Measurements from ENCODE around the gene SIK3. TPM values are rescaled to one million over a fixed set of nuclear protein-coding genes. Genes with fewer than 3 reads are reported as not detected.

SIK3 gene
- total RNA-seq, 1 donor from 2014 or later: 61.0 TPM

- Mint-ChIP-seq H3K4me1 (ENCODE audit: low read depth) (no peaks in the 10 kb centered on the region), H3K4me3 (ENCODE audit: low read depth) (no peak overlapping the region), H3K27me3 (no peaks in the 10 kb centered on the region), H3K27ac (no peak overlapping the region), H3K36me3 (ENCODE audit: insufficient read depth) (peaks cover 34% of the 10 kb centered on the region), H3K9me3 (ENCODE audit: low read depth) (no peaks in the 10 kb centered on the region)
- no peak for TF ChIP-seq CTCF (IDR thresholded peaks at IDR 0.05; ENCODE audit: unreplicated experiment)
- DNase-seq (ENCODE audit: low spot score, unreplicated experiment): no peak
These were observed 236.7 kb downstream of the SIK3 start for GRCh38 chr11:116861539-116861938.

- DNase-seq (ENCODE audit: low spot score, unreplicated experiment): no peak
- Mint-ChIP-seq H3K9me3 (ENCODE audit: low read depth) (no peaks in the 10 kb centered on the region), H3K4me1 (ENCODE audit: low read depth) (no peaks in the 10 kb centered on the region), H3K27ac (no peak overlapping the region), H3K27me3 (no peaks in the 10 kb centered on the region), H3K4me3 (ENCODE audit: low read depth) (no peak overlapping the region), H3K36me3 (ENCODE audit: insufficient read depth) (peaks cover 32% of the 10 kb centered on the region)
- no peak for TF ChIP-seq CTCF (IDR thresholded peaks at IDR 0.05; ENCODE audit: unreplicated experiment)
These were observed 237.9 kb downstream of the SIK3 start for GRCh38 chr11:116860303-116860702.

DNA sequence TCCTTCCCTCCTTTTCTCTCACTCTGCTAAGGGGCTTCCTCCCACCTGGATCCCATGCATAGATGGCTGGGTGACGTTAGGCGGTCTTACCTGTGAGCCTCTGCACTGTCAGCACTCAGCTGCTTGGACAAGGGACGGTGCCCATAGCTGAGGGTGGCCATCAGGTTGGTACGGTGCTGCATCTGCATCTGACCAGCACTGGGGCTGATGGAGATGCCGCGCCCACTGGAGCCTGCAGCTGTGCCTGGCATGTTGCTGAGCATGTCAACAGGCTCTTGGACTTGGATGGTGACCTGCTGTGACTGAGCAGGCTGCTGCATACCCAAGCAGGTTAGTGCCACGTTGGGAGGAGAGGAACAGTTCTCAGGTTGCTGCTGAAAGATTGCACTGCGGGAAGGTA, 239.1 kb downstream of the SIK3 start:
- Mint-ChIP-seq H3K36me3 (ENCODE audit: insufficient read depth) (peaks cover 33% of the 10 kb centered on the region), H3K4me1 (ENCODE audit: low read depth) (no peaks in the 10 kb centered on the region), H3K4me3 (ENCODE audit: low read depth) (no peak overlapping the region), H3K9me3 (ENCODE audit: low read depth) (no peaks in the 10 kb centered on the region), H3K27ac (no peak overlapping the region), H3K27me3 (no peaks in the 10 kb centered on the region)
- no peak for TF ChIP-seq CTCF (IDR thresholded peaks at IDR 0.05; ENCODE audit: unreplicated experiment)
- no peak for DNase-seq (ENCODE audit: low spot score, unreplicated experiment)

GRCh38 chr11:116857936-116858335, 240.3 kb downstream of the SIK3 start:
- H3K4me1 Mint-ChIP-seq (ENCODE audit: low read depth): no peaks in the 10 kb centered on the region
- H3K27ac Mint-ChIP-seq: no peak overlapping the region
- H3K36me3 Mint-ChIP-seq (ENCODE audit: insufficient read depth): peaks cover 33% of the 10 kb centered on the region
- TF ChIP-seq CTCF (IDR thresholded peaks at IDR 0.05; ENCODE audit: unreplicated experiment): no peak
- no peaks in the 10 kb centered on the region for H3K27me3 Mint-ChIP-seq
- no peaks in the 10 kb centered on the region for H3K9me3 Mint-ChIP-seq (ENCODE audit: low read depth)
- no peak overlapping the region for H3K4me3 Mint-ChIP-seq (ENCODE audit: low read depth)
- no peak for DNase-seq (ENCODE audit: low spot score, unreplicated experiment)

DNA sequence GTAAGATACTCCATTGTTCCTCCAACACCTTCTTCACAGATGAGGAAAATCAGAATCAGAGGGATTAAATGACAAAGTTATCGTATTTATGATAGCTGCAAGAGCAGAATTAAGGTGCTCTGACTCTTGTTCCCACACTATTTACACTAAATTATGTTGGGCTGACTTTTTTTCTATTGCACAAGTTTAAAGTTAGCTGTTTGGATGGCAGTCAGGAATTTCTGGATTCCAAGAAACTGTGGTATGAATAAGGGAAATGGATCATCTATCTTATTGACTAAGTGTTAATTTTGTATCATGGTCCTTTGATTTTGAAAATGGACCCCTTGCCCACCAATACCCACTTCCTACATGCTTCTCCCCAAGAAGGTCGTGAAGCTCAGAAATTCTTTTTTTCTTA, 240.9 kb downstream of the SIK3 start:
- DNase-seq (ENCODE audit: low spot score, unreplicated experiment): no peak
- H3K4me3 Mint-ChIP-seq (ENCODE audit: low read depth): no peak overlapping the region
- H3K9me3 Mint-ChIP-seq (ENCODE audit: low read depth): no peaks in the 10 kb centered on the region
- no peak for TF ChIP-seq CTCF (IDR thresholded peaks at IDR 0.05; ENCODE audit: unreplicated experiment)
- peaks cover 4% of the 10 kb centered on the region for H3K4me1 Mint-ChIP-seq (ENCODE audit: low read depth)
- H3K27me3 Mint-ChIP-seq: no peaks in the 10 kb centered on the region
- peaks cover 37% of the 10 kb centered on the region for H3K36me3 Mint-ChIP-seq (ENCODE audit: insufficient read depth)
- no peak overlapping the region for H3K27ac Mint-ChIP-seq
